Stimulated activated CD8-positive, alpha-beta memory T cell treated with anti-CD3 and anti-CD28 coated beads, Interleukin-12 subunit alpha, Interleukin-12 subunit beta, amount 100 ng/mL, for 24 hours (primary cell): ENCODE measurements around the gene TP53TG3E.
"Not testable (repeated sequence)": the region's sequence is repeated elsewhere in the genome, so short reads cannot be mapped to it uniquely, and the experiment has no call there.

Experiments
- DNase-seq: peaks from one replicate; pipeline ENCODE4 v3.0.0-alpha.2; 2020; ENCODE audit errors: extremely low read depth

The TP53TG3E gene, protein sequence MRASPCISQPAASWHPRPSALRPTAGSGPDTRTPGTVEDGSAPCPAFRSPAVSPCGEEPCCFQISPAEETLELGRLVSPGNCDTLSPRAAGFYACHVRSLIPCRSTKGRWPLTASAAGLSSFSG

GRCh38 chr16:33304006-33304405 lies at the start of gene TP53TG3E:
Gene TP53TG3E, plus strand, starts transcription at chr16:33304306. Its CDS starts 68 bp downstream, at chr16:33304374.
- DNase-seq = not testable (repeated sequence)

DNA sequence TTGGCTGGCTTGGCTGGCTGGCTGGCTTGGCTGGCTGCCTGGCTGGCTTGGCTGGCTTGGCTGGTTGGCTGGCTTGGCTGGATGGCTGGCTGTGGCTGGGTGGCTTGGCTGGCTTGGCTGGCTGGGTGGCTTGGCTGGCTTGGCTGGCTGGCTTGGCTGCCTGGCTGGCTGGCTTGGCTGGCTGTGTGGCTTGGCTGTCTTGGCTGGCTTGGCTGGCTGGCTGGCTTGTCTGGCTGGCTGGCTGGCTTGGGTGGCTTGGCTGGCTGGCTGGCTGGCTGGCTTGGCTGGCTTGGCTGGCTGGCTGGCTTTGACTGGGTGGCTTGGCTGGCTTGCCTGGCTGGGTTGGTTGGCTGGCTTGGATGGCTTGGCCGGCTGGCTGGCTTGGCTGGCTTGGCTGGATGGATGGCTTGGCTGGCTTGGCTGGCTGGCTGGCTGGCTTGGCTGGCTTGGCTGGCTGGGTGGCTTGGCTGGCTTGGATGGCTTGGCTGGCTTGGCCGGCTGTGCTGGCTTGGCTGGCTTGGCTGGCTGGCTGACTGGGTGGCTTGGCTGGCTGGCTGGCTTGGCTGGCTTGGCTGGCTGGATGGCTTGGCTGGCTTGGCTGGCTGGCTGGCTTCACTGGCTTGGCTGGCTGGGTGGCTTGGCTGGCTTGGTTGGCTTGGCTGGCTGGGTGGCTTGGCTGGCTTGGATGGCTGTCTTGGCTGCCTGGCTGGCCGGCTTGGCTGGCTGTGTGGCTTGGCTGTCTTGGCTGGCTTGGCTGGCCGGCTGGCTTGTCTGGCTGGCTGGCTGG lies 32.3 kb downstream of the TP53TG3E start:
- not testable (repeated sequence) for DNase-seq

- not testable (repeated sequence) for DNase-seq
These were observed 33.8 kb downstream of the TP53TG3E start for GRCh38 chr16:33337627-33338542.

GRCh38 chr16:33338543-33338951 lies 34.4 kb downstream of the TP53TG3E start:
- not testable (repeated sequence) for DNase-seq

DNA sequence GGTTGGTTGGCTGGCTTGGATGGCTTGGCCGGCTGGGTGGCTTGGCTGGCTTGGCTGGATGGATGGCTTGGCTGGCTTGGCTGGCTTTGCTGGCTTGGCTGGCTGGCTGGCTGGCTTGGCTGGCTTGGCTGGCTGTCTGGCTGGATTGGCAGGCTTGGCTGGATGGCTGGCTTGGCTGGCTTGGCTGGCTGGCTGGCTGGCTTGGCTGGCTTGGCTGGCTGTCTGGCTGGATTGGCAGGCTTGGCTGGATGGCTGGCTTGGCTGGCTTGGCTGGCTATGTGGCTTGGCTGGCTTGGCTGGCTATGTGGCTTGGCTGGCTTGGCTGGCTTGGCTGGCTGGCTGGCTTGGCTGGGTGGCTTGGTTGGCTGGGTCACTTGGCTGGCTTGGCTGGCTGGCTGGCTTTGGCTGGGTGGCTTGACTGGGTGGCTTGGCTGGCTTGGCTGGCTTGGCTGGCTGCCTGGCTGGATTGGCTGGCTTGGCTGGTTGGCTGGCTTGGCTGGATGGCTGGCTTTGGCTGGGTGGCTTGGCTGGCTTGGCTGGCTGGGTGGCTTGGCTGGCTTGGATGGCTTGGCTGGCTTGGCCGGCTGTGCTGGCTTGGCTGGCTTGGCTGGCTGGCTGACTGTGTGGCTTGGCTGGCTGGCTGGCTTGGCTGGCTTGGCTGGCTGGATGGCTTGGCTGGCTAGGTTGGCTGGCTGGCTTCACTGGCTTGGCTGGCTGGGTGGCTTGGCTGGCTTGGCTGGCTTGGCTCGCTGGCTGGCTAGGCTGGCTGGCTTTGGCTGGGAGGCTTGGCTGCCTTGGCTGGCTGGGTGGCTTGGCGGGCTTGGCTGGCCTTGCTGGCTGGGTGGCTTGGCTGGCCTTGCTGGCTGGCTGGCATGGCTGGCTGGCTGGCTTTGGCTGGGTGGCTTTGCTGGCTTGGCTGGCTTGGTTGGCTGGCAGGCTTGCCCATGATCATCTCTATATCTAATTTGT lies 35.3 kb downstream of the TP53TG3E start:
- DNase-seq = not testable (repeated sequence)
